Mesenchymal stem cell (in vitro differentiated cells and primary cell): ENCODE results near the gene DIS3L2.

Source experiments
- DNase-seq: peaks from one replicate; pipeline ENCODE4 v3.0.0-alpha.2; 2013
- H2AFZ ChIP-seq: one replicate; pipeline ENCODE4 v1.6.1; 2013; ENCODE audit warnings: low read depth, mild to moderate bottlenecking, control low read depth, inconsistent platforms, low read length, moderate library complexity
- H2AK5ac ChIP-seq: 2 replicates; pipeline ENCODE4 v1.6.1; 2013; ENCODE audit warnings: low read length, moderate library complexity, mild to moderate bottlenecking, inconsistent platforms; ENCODE audit not compliant: severe bottlenecking
- H2BK120ac ChIP-seq: one replicate; pipeline ENCODE4 v1.6.1; 2013; ENCODE audit warnings: low read depth, mild to moderate bottlenecking, inconsistent platforms, low read length, moderate library complexity
- H2BK12ac ChIP-seq, 2 experiments: one replicate each; pipeline ENCODE4 v1.6.1; 2013; ENCODE audit warnings: inconsistent platforms in 2 of 2, low read length in 2 of 2, mild to moderate bottlenecking in 2 of 2, moderate library complexity in 2 of 2, control low read depth in 1 of 2
- H2BK15ac ChIP-seq: one replicate; pipeline ENCODE4 v1.6.1; 2013; ENCODE audit warnings: mild to moderate bottlenecking, low read depth, inconsistent platforms; ENCODE audit not compliant: poor library complexity, severe bottlenecking
- H2BK5ac ChIP-seq: 2 replicates; pipeline ENCODE4 v1.6.1; 2013; ENCODE audit warnings: low read depth, mild to moderate bottlenecking, low read length, control low read depth, inconsistent platforms; ENCODE audit not compliant: poor library complexity, severe bottlenecking
- H3K14ac ChIP-seq, 2 experiments: one replicate each; pipeline ENCODE4 v1.6.1; 2013; ENCODE audit warnings: inconsistent platforms in 2 of 2, low read length in 2 of 2, control low read depth in 1 of 2, mild to moderate bottlenecking in 1 of 2, moderate library complexity in 1 of 2
- H3K18ac ChIP-seq, 2 experiments: one replicate each; pipeline ENCODE4 v1.6.1; 2013; ENCODE audit warnings: inconsistent platforms in 2 of 2, low read length in 2 of 2, control low read depth in 1 of 2, low read depth in 1 of 2, mild to moderate bottlenecking in 1 of 2
- H3K23ac ChIP-seq, 2 experiments: one replicate each; pipeline ENCODE4 v1.6.1; 2013; ENCODE audit warnings: inconsistent platforms in 2 of 2, low read length in 2 of 2, mild to moderate bottlenecking in 2 of 2, moderate library complexity in 2 of 2, control low read depth in 1 of 2
- H3K27ac ChIP-seq: 2 replicates; pipeline ENCODE4 v1.5.1; 2013; ENCODE audit warnings: mild to moderate bottlenecking, moderate library complexity, low read length, control low read depth, inconsistent platforms; ENCODE audit not compliant: poor library complexity, severe bottlenecking
- H3K27me3 ChIP-seq, 2 experiments: 2 replicates each; pipeline versions ENCODE4 v1.6.1 to v1.7.0; 2013; ENCODE audit warnings: low read length in 2 of 2, mild to moderate bottlenecking in 2 of 2, moderate library complexity in 2 of 2, control low read depth in 1 of 2, inconsistent platforms in 1 of 2; ENCODE audit not compliant: control insufficient read depth in 1 of 2, insufficient read depth in 1 of 2
- H3K36me3 ChIP-seq, 2 experiments: 2 replicates each; pipeline versions ENCODE4 v1.6.1 to v1.7.0; 2013; ENCODE audit warnings: low read length in 2 of 2, control low read depth in 1 of 2, inconsistent platforms in 1 of 2, low read depth in 1 of 2, mild to moderate bottlenecking in 1 of 2; ENCODE audit not compliant: insufficient read depth in 2 of 2, control insufficient read depth in 1 of 2
- H3K4ac ChIP-seq, 2 experiments: one replicate each; pipeline ENCODE4 v1.6.1; 2013; ENCODE audit warnings: inconsistent platforms in 2 of 2, low read length in 2 of 2, mild to moderate bottlenecking in 2 of 2, moderate library complexity in 2 of 2, control low read depth in 1 of 2, low read depth in 1 of 2
- H3K4me1 ChIP-seq: 2 replicates; pipeline ENCODE4 v1.6.1; 2013; ENCODE audit warnings: low read depth, low read length, control low read depth; ENCODE audit not compliant: control insufficient read depth, insufficient read depth
- H3K4me2 ChIP-seq: 2 replicates; pipeline ENCODE4 v1.6.1; 2013; ENCODE audit warnings: low read length, mild to moderate bottlenecking, inconsistent platforms; ENCODE audit not compliant: poor library complexity, severe bottlenecking
- H3K4me3 ChIP-seq, 2 experiments: 2 replicates each; pipeline versions ENCODE4 v1.5.1 to v1.7.0; 2013; ENCODE audit warnings: low read length in 2 of 2, mild to moderate bottlenecking in 2 of 2, control low read depth in 1 of 2, low read depth in 1 of 2; ENCODE audit not compliant: insufficient read depth in 1 of 2
- H3K79me1 ChIP-seq: replicated peaks from 2 replicates; pipeline ENCODE4 v1.6.1; 2013; ENCODE audit warnings: mild to moderate bottlenecking, control low read depth, low read length, inconsistent platforms; ENCODE audit not compliant: poor library complexity, severe bottlenecking
- H3K9ac ChIP-seq: 2 replicates; pipeline ENCODE4 v1.7.0; 2013; ENCODE audit warnings: mild to moderate bottlenecking, low read length, moderate library complexity
- H3K9me3 ChIP-seq: 2 replicates; pipeline ENCODE4 v1.7.0; 2013; ENCODE audit warnings: mild to moderate bottlenecking, low read length; ENCODE audit not compliant: control insufficient read depth
- H4K8ac ChIP-seq: one replicate; pipeline ENCODE4 v1.6.1; 2013; ENCODE audit warnings: inconsistent platforms, mild to moderate bottlenecking, low read length, moderate library complexity
- H4K91ac ChIP-seq: one replicate; pipeline ENCODE4 v1.6.1; 2013; ENCODE audit warnings: mild to moderate bottlenecking, low read length, inconsistent platforms
- WGBS: methylation state at CpG from one replicate; pipeline ENCODE4 v1.1.7; 2013; ENCODE audit warnings: mixed read lengths; 5-methylcytosine and 5-hydroxymethylcytosine counted together

DIS3L2 gene

GRCh38 chr2:231975001-231975400 is 13.5 kb downstream of the DIS3L2 start:
- Histone ChIP-seq H3K14ac (no peak overlapping the region), H3K36me3 (no peaks in the 10 kb centered on the region), H3K27me3 (no peaks in the 10 kb centered on the region), H3K27ac (no peak overlapping the region), H3K4ac (no peak overlapping the region), H3K23ac (no peak overlapping the region), H3K9ac (no peak overlapping the region), H3K9me3 (no peaks in the 10 kb centered on the region), H2BK15ac (no peak overlapping the region), H2BK120ac (no peak overlapping the region), H4K8ac (no peak overlapping the region), H3K18ac (no peak overlapping the region), H3K79me1 (peaks cover 12% of the 10 kb centered on the region), H2BK12ac (no peak overlapping the region), H2AFZ (no peak overlapping the region), H2BK5ac (no peak overlapping the region), H3K4me2 (no peak overlapping the region), H3K4me1 (no peaks in the 10 kb centered on the region), H4K91ac (no peak overlapping the region), H2AK5ac (no peak overlapping the region), H3K4me3 (no peak overlapping the region)
- no peak for DNase-seq
- WGBS: 88% methylated on average over 1 of the region's 2 CpGs

- H3K79me1 ChIP-seq: peaks cover 12% of the 10 kb centered on the region
- no CpG with 5 or more reads among the region's 2 CpGs for WGBS
- no peak overlapping the region for H3K23ac ChIP-seq
- no peaks in the 10 kb centered on the region for H3K27me3 ChIP-seq
- no peak overlapping the region for H3K9ac ChIP-seq
- no peak for DNase-seq
- H3K4me3 ChIP-seq: no peak overlapping the region
- H2BK15ac ChIP-seq: no peak overlapping the region
- no peak overlapping the region for H2BK5ac ChIP-seq
- no peak overlapping the region for H3K18ac ChIP-seq
- no peak overlapping the region for H3K14ac ChIP-seq
- H2BK120ac ChIP-seq: no peak overlapping the region
- H3K4me2 ChIP-seq: no peak overlapping the region
- no peak overlapping the region for H2BK12ac ChIP-seq
- H3K4ac ChIP-seq: no peak overlapping the region
- H3K36me3 ChIP-seq: no peaks in the 10 kb centered on the region
- no peaks in the 10 kb centered on the region for H3K9me3 ChIP-seq
- no peak overlapping the region for H4K8ac ChIP-seq
- H2AK5ac ChIP-seq: no peak overlapping the region
- H3K27ac ChIP-seq: no peak overlapping the region
- no peaks in the 10 kb centered on the region for H3K4me1 ChIP-seq
- H2AFZ ChIP-seq: no peak overlapping the region
- no peak overlapping the region for H4K91ac ChIP-seq
Observed at GRCh38 chr2:231977430-231977829, 15.9 kb downstream of the DIS3L2 start.

GRCh38 chr2:231984992-231985391 is 23.5 kb downstream of the DIS3L2 start:
- Histone ChIP-seq H3K9ac (no peak overlapping the region), H3K18ac (no peak overlapping the region), H3K27ac (no peak overlapping the region), H3K36me3 (peaks cover 3 to 6% of the 10 kb centered on the region in 2 experiments), H3K9me3 (no peaks in the 10 kb centered on the region), H3K4me3 (no peak overlapping the region), H4K8ac (no peak overlapping the region), H2BK15ac (no peak overlapping the region), H2AFZ (no peak overlapping the region), H4K91ac (no peak overlapping the region), H2BK120ac (no peak overlapping the region), H2BK12ac (no peak overlapping the region), H3K4me1 (peaks cover 2% of the 10 kb centered on the region), H3K23ac (no peak overlapping the region), H3K4me2 (no peak overlapping the region), H3K27me3 (no peaks in the 10 kb centered on the region), H3K4ac (no peak overlapping the region), H3K79me1 (peaks cover 27% of the 10 kb centered on the region), H3K14ac (no peak overlapping the region), H2BK5ac (no peak overlapping the region), H2AK5ac (no peak overlapping the region)
- WGBS: 0% methylated on average over 1 of the region's 1 CpG
- DNase-seq: no peak

DNA sequence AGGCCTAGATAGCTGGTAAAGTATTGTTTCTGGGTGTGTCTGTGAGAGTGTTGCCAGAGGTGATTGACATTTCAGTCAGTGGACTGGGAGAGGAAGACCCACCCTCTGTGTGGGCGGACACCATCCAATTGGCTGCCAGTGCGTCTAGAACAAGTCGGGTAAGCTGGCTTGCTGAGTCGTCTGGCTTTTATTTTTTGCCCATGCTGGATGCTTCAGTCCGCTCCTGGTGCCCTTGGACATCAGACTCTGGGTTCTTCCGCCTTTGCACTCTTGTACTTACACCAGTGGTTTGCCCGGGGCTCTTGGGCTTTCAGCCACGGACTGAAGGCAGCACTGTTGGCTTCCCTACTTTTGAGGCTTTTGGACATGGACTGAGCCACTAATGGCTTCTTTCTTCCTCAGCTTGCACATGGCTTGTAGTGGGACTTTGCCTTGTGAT is 24.3 kb downstream of the DIS3L2 start:
- H3K9ac ChIP-seq: no peak overlapping the region
- H3K23ac ChIP-seq: no peak overlapping the region
- no peak overlapping the region for H3K4ac ChIP-seq
- H3K4me1 ChIP-seq: peaks cover 2% of the 10 kb centered on the region
- H2AK5ac ChIP-seq: no peak overlapping the region
- no peak overlapping the region for H3K18ac ChIP-seq
- no peak overlapping the region for H4K8ac ChIP-seq
- H2AFZ ChIP-seq: no peak overlapping the region
- no peak overlapping the region for H2BK120ac ChIP-seq
- no peak for DNase-seq
- no peak overlapping the region for H3K4me3 ChIP-seq
- H4K91ac ChIP-seq: no peak overlapping the region
- no peaks in the 10 kb centered on the region for H3K27me3 ChIP-seq
- H3K14ac ChIP-seq: no peak overlapping the region
- H3K36me3 ChIP-seq: peaks cover 3 to 6% of the 10 kb centered on the region in 2 experiments
- WGBS: 89% methylated on average over 8 of the region's 8 CpGs
- no peak overlapping the region for H3K4me2 ChIP-seq
- peaks cover 29% of the 10 kb centered on the region for H3K79me1 ChIP-seq
- no peak overlapping the region for H2BK15ac ChIP-seq
- H2BK12ac ChIP-seq: no peak overlapping the region
- no peaks in the 10 kb centered on the region for H3K9me3 ChIP-seq
- H3K27ac ChIP-seq: no peak overlapping the region
- H2BK5ac ChIP-seq: no peak overlapping the region
